SU-DHL-6 (cell line): Measurements from ENCODE around the gene PELI1.

Experiments
- CTCF ChIP-seq: fragments of 200-600 bp; sonication (generic); IDR thresholded peaks from one replicate; pipeline ENCODE4 v1.5.1; 2017; ENCODE audit warnings: antibody characterized with exemption, mild to moderate bottlenecking, low read length, moderate library complexity; ENCODE audit not compliant: insufficient read depth, poor library complexity, severe bottlenecking
- EZH2phosphoT487 ChIP-seq: fragments of 200-600 bp; sonication (generic), shearing (Covaris generic); conservative IDR thresholded peaks from 2 replicates; pipeline ENCODE4 v1.6.1; 2018; ENCODE audit warnings: mild to moderate bottlenecking, antibody characterized with exemption, low read length, moderate library complexity, mixed read lengths

GRCh38 chr2:64067326-64067725 lies 76.9 kb downstream of the PELI1 start:
- no peak for TF ChIP-seq CTCF
- no peak for TF ChIP-seq EZH2phosphoT487
